IMR-90 (cell line): ENCODE data around the gene BPIFA1. TPM values are rescaled to one million over a fixed set of nuclear protein-coding genes. Genes with fewer than 3 reads are reported as not detected.

Experiments
- ATAC-seq: fragments of 200-7000 bp; cut with Tn5 transposase; 2 replicates; pipeline ENCODE4 v1.9.1; 2020; ENCODE audit warnings: low read depth, mild to moderate bottlenecking, moderate library complexity
- BruUV-seq: library from RNA; stranded (reverse); fragments of 400-500 nt; replicated peaks from 2 replicates; lab custom pipeline; 2021; lab: Mats Ljungman, UMichigan
- CTCF ChIA-PET: fragments of 300-600 bp; formaldehyde crosslinking; extraction: SDS; loops from one replicate; lab custom pipeline; 2021; ENCODE audit warnings: antibody characterized with exemption; lab: Yijun Ruan, JAX
- POLR2A ChIA-PET: fragments of 300-600 bp; sonication (Branson Sonifier 250); formaldehyde crosslinking; loops from one replicate; lab custom pipeline; 2022; ENCODE audit warnings: antibody characterized with exemption; ENCODE audit not compliant: unreplicated experiment; lab: Charles Lee
- DNase-seq: peaks from one replicate; pipeline ENCODE4 v3.0.0; 2013
- H2AFZ ChIP-seq: replicated peaks from 2 replicates; pipeline ENCODE3; 2013; ENCODE audit warnings: low read length, mild to moderate bottlenecking; ENCODE audit not compliant: poor library complexity
- H2AK5ac ChIP-seq: 2 replicates; pipeline ENCODE4 v1.6.1; 2013; ENCODE audit warnings: low read depth, low read length, inconsistent platforms
- H2AK9ac ChIP-seq: replicated peaks from 2 replicates; pipeline ENCODE3; 2013; ENCODE audit warnings: mild to moderate bottlenecking, low read depth, low read length, moderate library complexity; ENCODE audit not compliant: poor library complexity
- H2BK120ac ChIP-seq: 2 replicates; pipeline ENCODE4 v1.6.1; 2013; ENCODE audit warnings: low read depth, low read length, inconsistent platforms
- H2BK15ac ChIP-seq: 3 replicates; pipeline ENCODE4 v1.6.1; 2013; ENCODE audit warnings: low read depth, low read length, inconsistent platforms
- H2BK20ac ChIP-seq: 2 replicates; pipeline ENCODE4 v1.6.1; 2013; ENCODE audit warnings: low read depth, mild to moderate bottlenecking, inconsistent platforms, low read length, moderate library complexity
- H2BK5ac ChIP-seq: 2 replicates; pipeline ENCODE4 v1.6.1; 2013; ENCODE audit warnings: mild to moderate bottlenecking, low read depth, low read length, inconsistent platforms; ENCODE audit not compliant: poor library complexity, severe bottlenecking
- H3K14ac ChIP-seq: replicated peaks from 2 replicates; pipeline ENCODE4 v1.6.1; 2013; ENCODE audit warnings: low read depth, low read length, inconsistent platforms
- H3K18ac ChIP-seq: 2 replicates; pipeline ENCODE4 v1.6.1; 2013; ENCODE audit warnings: low read depth, low read length, control low read depth
- H3K23ac ChIP-seq: 2 replicates; pipeline ENCODE4 v1.6.1; 2013; ENCODE audit warnings: low read depth, low read length, inconsistent platforms
- H3K27ac ChIP-seq: 2 replicates; pipeline ENCODE4 v1.5.1; 2013; ENCODE audit warnings: mild to moderate bottlenecking, control low read depth, low read length; ENCODE audit not compliant: insufficient read depth
- H3K27me3 ChIP-seq: 2 replicates; pipeline ENCODE4 v1.6.1; 2013; ENCODE audit warnings: low read length; ENCODE audit not compliant: control insufficient read depth, insufficient read depth
- H3K36me3 ChIP-seq: 2 replicates; pipeline ENCODE4 v1.6.1; 2013; ENCODE audit warnings: low read length, mixed read lengths; ENCODE audit not compliant: control insufficient read depth, insufficient read depth
- H3K4ac ChIP-seq: 2 replicates; pipeline ENCODE4 v1.6.1; 2013; ENCODE audit warnings: low read depth, low read length, inconsistent platforms
- H3K4me1 ChIP-seq: 2 replicates; pipeline ENCODE4 v1.6.1; 2013; ENCODE audit warnings: low read length, mixed read lengths; ENCODE audit not compliant: control insufficient read depth, insufficient read depth
- H3K4me2 ChIP-seq: 2 replicates; pipeline ENCODE4 v1.6.1; 2013; ENCODE audit warnings: low read depth, mild to moderate bottlenecking, control low read depth, low read length, moderate library complexity
- H3K4me3 ChIP-seq: 2 replicates; pipeline ENCODE4 v1.5.1; 2013; ENCODE audit warnings: low read depth, mild to moderate bottlenecking, control low read depth, low read length, moderate library complexity; ENCODE audit not compliant: insufficient read depth
- H3K56ac ChIP-seq: 2 replicates; pipeline ENCODE4 v1.6.1; 2013; ENCODE audit warnings: low read length, inconsistent platforms; ENCODE audit not compliant: insufficient read depth; ENCODE audit errors: extremely low read depth
- H3K79me1 ChIP-seq, 2 experiments: 2 replicates each; pipeline ENCODE4 v1.6.1; 2013; ENCODE audit warnings: low read length in 2 of 2, inconsistent platforms in 1 of 2, low read depth in 1 of 2
- H3K9ac ChIP-seq: 2 replicates; pipeline ENCODE4 v1.6.1; 2013; ENCODE audit warnings: low read depth, low read length, control low read depth
- H3K9me1 ChIP-seq: 2 replicates; pipeline ENCODE4 v1.6.1; 2013; ENCODE audit warnings: low read length, inconsistent platforms; ENCODE audit not compliant: insufficient read depth
- H3K9me3 ChIP-seq: 2 replicates; pipeline ENCODE4 v1.6.1; 2013; ENCODE audit warnings: low read length; ENCODE audit not compliant: control insufficient read depth, insufficient read depth
- H4K20me1 ChIP-seq: 2 replicates; pipeline ENCODE4 v1.6.1; 2013; ENCODE audit warnings: low read length, inconsistent platforms; ENCODE audit not compliant: insufficient read depth
- H4K5ac ChIP-seq: 2 replicates; pipeline ENCODE4 v1.6.1; 2013; ENCODE audit warnings: mild to moderate bottlenecking, low read depth, low read length, control low read depth
- H4K8ac ChIP-seq, 2 experiments: 2 replicates each; pipeline ENCODE4 v1.6.1; 2013; ENCODE audit warnings: low read depth in 2 of 2, low read length in 2 of 2, control low read depth in 1 of 2, inconsistent platforms in 1 of 2
- H4K91ac ChIP-seq: 2 replicates; pipeline ENCODE4 v1.6.1; 2013; ENCODE audit warnings: low read depth, low read length, inconsistent platforms; ENCODE audit not compliant: insufficient read depth
- ELK1 ChIP-seq: fragments of 150-350 bp; IDR thresholded peaks from 2 replicates; pipeline ENCODE4 v1.6.1; 2016; ENCODE audit warnings: low read depth, mild to moderate bottlenecking, low read length, moderate library complexity, borderline replicate concordance
- WGBS, 2 experiments: methylation state at CpG; one replicate each; pipeline versions ENCODE4 v1.1.5 to v1.1.7; 2013; ENCODE audit warnings: missing lambda C conversion rate in 2 of 2; ENCODE audit not compliant: insufficient read length in 1 of 2; ENCODE audit errors: extremely low coverage in 2 of 2; 5-methylcytosine and 5-hydroxymethylcytosine counted together
- dilution Hi-C: fragments of 300-500 bp; cut with HindIII; formaldehyde crosslinking; loops from one replicate; pipeline ENCODE4 v1.14.3; 2018; ENCODE audit warnings: low sequenced_read_pairs; ENCODE audit not compliant: unreplicated experiment
- in situ Hi-C: fragments of 300-500 bp; cut with MboI; formaldehyde crosslinking; loops from 3 replicates; pipeline ENCODE4 v1.14.3; 2019; ENCODE audit warnings: low sequenced_read_pairs, inconsistent platforms, mixed read lengths
- intact Hi-C: fragments of 100-400 bp; cut with micrococcal nuclease; formaldehyde crosslinking; loops from 2 replicates; pipeline ENCODE4 v1.10.0; 2022
- polyA plus RNA-seq, 3 experiments: library from polyadenylated mRNA; depleted of rRNA; stranded (reverse); fragments of >200 nt; gene quantifications; 2 replicates each; pipeline ENCODE4 v1.2.3, GENCODE V29; 2012; ENCODE audit warnings: low replicate concordance in 1 of 3
- total RNA-seq: library from RNA; depleted of rRNA; stranded (reverse); fragments of >200 nt; gene quantifications from 2 replicates; pipeline ENCODE4 v1.2.3, GENCODE V29; 2012

Gene BPIFA1
- total and polyA plus RNA-seq, 2 of the 4 experiments (the other 2 are of a cell fraction), result not detected

GRCh38 chr20:33275215-33275614 is 39.4 kb downstream of the BPIFA1 start:
- in situ Hi-C loops (no loop called here), intact Hi-C loops (no loop called here), dilution Hi-C loops (no loop called here)
- Histone ChIP-seq H3K27me3 (peaks cover 23% of the 10 kb centered on the region), H3K27ac (no peak overlapping the region), H3K56ac (no peak overlapping the region), H2BK120ac (no peak overlapping the region), H2AK9ac (no peak overlapping the region), H4K91ac (no peak overlapping the region), H2BK15ac (no peak overlapping the region), H3K4me3 (no peak overlapping the region), H4K20me1 (no peaks in the 10 kb centered on the region), H3K4ac (no peak overlapping the region), H4K8ac (no peak overlapping the region), H2BK5ac (no peak overlapping the region), H3K79me1 (no peaks in the 10 kb centered on the region), H3K4me1 (no peaks in the 10 kb centered on the region), H3K23ac (no peak overlapping the region), H3K9ac (no peak overlapping the region), H2AK5ac (no peak overlapping the region), H3K4me2 (no peak overlapping the region), H3K18ac (no peak overlapping the region), H3K9me3 (no peaks in the 10 kb centered on the region), H4K5ac (no peak overlapping the region), H3K9me1 (no peaks in the 10 kb centered on the region), H2BK20ac (no peak overlapping the region), H3K36me3 (no peaks in the 10 kb centered on the region), H3K14ac (no peak overlapping the region), H2AFZ (no peak overlapping the region)
- no TSS peak for BruUV-seq
- no CpG with 5 or more reads among the region's 8 CpGs for WGBS, 2 experiments
- TF ChIP-seq ELK1, result no peak
- POLR2A ChIA-PET, result no interaction called here
- CTCF ChIA-PET, result interaction anchor here (0.6 kb wide), 1 partner anchor 455 kb away, joined by 3 read pairs; the partner anchor contains the start of gene MAPRE1
- DNase-seq (no peak), ATAC-seq (no peak)
